Natural killer cell treated with Interleukin-12 subunit alpha and Interleukin-12 subunit beta and Interleukin-15 and Interleukin-18, amount 100 ng/mL, for 72 hours (primary cell): ENCODE data around the gene CACHD1. TPM values are rescaled to one million over a fixed set of nuclear protein-coding genes. Genes with fewer than 3 reads are reported as not detected.
"Not testable (repeated sequence)": the region's sequence is repeated elsewhere in the genome, so short reads cannot be mapped to it uniquely, and the experiment has no call there.

Experiments
- ATAC-seq, 2 donors: fragments of 150-1000 bp; cut with Tn5 transposase in 1 of 2; sonication (Bioruptor Pico), chemical (Tn5 transposase) in 1 of 2; 2 replicates each; pipeline ENCODE4 v1.10.0; 2021
- DNase-seq: peaks from one replicate; pipeline ENCODE4 v3.0.0; 2022; ENCODE audit warnings: low spot score
- H3K27ac Mint-ChIP-seq, 2 donors: 1 replicate in 1 of 2; 2 replicates in 1 of 2; pipeline ENCODE4 v1.8.0; 2022; ENCODE audit warnings: mixed read lengths in 2 of 2, mild to moderate bottlenecking in 1 of 2, moderate library complexity in 1 of 2
- H3K27me3 Mint-ChIP-seq, 2 donors: 1 replicate in 1 of 2; 2 replicates in 1 of 2; pipeline ENCODE4 v1.8.0; 2022; ENCODE audit warnings: mixed read lengths in 2 of 2
- H3K36me3 Mint-ChIP-seq: one replicate; pipeline ENCODE4 v1.8.0; 2022; ENCODE audit warnings: mixed read lengths
- H3K4me1 Mint-ChIP-seq, 2 donors: 1 replicate in 1 of 2; 2 replicates in 1 of 2; pipeline ENCODE4 v1.8.0; 2022; ENCODE audit warnings: low read depth in 2 of 2, mixed read lengths in 2 of 2, mild to moderate bottlenecking in 1 of 2
- H3K4me3 Mint-ChIP-seq: one replicate; pipeline ENCODE4 v1.8.0; 2022; ENCODE audit warnings: mixed read lengths
- H3K9me3 Mint-ChIP-seq: 2 replicates; pipeline ENCODE4 v1.8.0; 2022; ENCODE audit warnings: mixed read lengths
- total RNA-seq, 2 donors: library from RNA; stranded (reverse); gene quantifications; one replicate each; pipeline ENCODE4 v1.2.3, GENCODE V29; 2022

Gene CACHD1
- total RNA-seq, 2 donors from 2014 or later, result 0.11 to 0.14 TPM

GRCh38 chr1:64734287-64734652, 264.3 kb downstream of the CACHD1 start:
- DNase-seq, result no peak
- no peak for ATAC-seq
- H3K27me3 Mint-ChIP-seq, result peaks cover 0 to 3% of the 10 kb centered on the region in 2 donors
- H3K4me1 Mint-ChIP-seq, result no peaks in the 10 kb centered on the region
- no peaks in the 10 kb centered on the region for H3K9me3 Mint-ChIP-seq
- no peak overlapping the region for H3K27ac Mint-ChIP-seq
- no peak overlapping the region for H3K4me3 Mint-ChIP-seq
- H3K36me3 Mint-ChIP-seq, result no peaks in the 10 kb centered on the region

GRCh38 chr1:64740687-64741086, 270.8 kb downstream of the CACHD1 start:
- H3K36me3 Mint-ChIP-seq, ATAC-seq, H3K4me3 Mint-ChIP-seq, H3K4me1 Mint-ChIP-seq, H3K27ac Mint-ChIP-seq, DNase-seq, H3K9me3 Mint-ChIP-seq: not testable (repeated sequence)
- H3K27me3 Mint-ChIP-seq, result peaks cover 9 to 16% of the 10 kb centered on the region in 2 donors
